Right kidney (tissue), 1 donor: Measurements from ENCODE around the gene ARHGAP24.
"Not testable (repeated sequence)": the region's sequence is repeated elsewhere in the genome, so short reads cannot be mapped to it uniquely, and the experiment has no call there.

Experiments used
- DNase-seq: peaks from one replicate; pipeline ENCODE4 v3.0.0-alpha.2; 2016

Gene ARHGAP24

DNA sequence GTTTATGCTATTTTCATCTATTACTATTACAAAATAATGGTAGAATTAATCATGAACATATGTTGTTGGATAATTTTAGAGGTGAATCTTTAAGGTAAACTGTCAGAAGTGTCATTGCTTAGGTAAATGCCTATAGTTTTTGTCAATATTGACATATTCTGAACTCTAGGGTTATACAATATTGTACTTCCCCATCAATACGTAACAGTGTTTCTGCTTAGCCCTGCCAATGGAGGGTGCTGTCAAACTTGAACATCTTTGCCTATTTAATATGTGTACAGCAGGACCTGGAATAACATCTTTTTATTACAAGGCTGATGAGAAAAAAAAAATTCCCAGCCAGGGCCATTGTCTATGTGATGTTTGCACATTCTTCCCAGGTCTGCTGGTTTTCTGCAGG, 40.8 kb downstream of the ARHGAP24 start:
- no peak for DNase-seq

DNA sequence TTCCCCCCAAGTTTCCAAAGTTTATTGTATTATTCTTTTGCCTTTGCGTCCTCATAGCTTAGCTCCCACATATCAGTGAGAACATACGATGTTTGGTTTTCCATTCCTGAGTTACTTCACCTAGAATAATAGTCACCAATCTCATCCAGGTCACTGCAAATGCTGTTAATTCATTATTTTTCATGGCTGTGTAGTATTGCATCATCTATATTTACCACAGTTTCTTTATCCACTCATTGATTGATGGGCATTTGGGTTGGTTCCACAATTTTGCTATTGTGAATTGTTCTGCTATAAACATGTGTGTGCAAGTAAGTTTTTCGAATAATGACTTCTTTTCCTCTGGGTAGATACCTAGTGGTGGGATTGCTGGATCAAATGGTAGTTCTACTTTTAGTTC, 43.6 kb downstream of the ARHGAP24 start:
- DNase-seq: not testable (repeated sequence)

- DNase-seq: no peak
Measured at GRCh38 chr4:85520765-85521749, 46.1 kb downstream of the ARHGAP24 start.

DNA sequence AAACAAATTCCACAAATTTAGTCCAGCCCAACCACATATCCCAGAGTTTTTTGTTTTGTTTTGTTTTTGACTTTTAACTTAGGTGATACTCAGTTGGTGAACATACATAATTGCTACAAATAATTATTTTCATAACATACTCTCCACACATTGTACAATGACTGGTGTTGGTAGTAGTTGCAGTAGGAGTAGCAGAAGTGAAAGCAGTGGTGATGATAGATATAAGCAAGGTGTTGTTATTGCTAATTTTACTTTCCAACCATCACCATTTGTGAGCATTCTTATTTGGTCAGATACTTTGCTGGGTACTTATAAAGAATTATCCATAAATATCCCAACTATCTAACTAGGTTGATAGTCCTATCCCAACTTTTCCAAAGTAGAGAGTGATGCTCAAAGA, 47.3 kb downstream of the ARHGAP24 start:
- no peak for DNase-seq

DNA sequence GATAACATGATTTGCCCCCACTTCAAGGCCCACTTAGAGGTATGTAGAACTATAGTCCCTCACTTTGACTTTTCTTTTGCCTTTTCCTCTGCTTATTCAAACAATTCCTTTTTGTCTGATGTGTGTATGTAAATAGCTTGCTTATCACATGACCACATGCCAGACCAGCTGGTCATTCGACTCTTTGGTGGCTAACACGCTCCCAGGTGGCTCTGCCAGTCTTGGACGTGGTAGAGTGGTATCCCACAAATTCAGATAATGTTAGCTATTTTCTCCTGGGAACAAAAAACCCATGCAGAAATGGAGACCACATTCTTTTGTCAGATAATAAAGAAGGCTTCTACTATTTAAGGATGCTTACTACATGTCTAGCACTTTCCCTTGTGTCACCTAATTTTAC, 47.9 kb downstream of the ARHGAP24 start:
- no peak for DNase-seq

DNA sequence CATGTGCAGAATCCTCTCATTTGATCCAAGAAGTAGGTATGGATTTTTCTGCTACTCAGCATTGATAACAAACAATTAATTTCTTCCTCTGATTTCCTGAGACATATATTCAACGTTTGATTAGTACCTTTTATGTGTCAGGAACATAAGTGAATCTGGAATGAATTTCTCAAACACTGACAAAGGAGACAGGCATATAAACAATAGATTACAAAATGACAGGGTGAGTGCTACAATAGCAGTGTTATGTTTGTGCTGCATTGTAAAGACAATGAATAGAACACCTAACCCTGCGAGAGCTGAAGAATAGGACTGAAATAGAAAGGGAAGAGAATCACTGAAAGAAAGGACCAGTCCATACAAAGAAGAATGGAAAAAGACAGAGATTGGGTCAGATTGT, 52.9 kb downstream of the ARHGAP24 start:
- DNase-seq: no peak

GRCh38 chr4:85531560-85532341, 56.8 kb downstream of the ARHGAP24 start:
- DNase-seq: no peak

DNA sequence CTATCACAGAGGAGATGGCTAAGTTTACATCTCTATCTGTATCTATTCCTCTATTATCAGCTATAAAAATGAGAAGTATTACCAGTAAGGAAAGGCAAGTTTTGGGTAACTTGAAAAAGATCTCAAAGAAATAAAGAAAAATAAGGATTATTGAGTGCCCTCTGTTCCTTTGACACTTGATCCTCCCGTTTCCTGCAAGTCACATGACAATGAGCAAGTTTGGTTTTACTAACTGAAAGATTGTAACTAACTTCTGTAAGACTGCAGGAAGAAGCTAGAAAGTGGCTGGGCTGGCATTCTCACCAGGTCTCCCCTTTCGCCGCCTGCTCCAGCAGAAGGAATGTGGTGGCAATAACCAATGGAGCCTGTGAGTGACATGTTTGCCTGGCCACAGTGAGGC, 59.2 kb downstream of the ARHGAP24 start:
- DNase-seq: no peak

- no peak for DNase-seq
Measured at GRCh38 chr4:85543832-85544231, 68.9 kb downstream of the ARHGAP24 start.

- no peak for DNase-seq
Measured at GRCh38 chr4:85544751-85545150, 69.8 kb downstream of the ARHGAP24 start.

- no peak for DNase-seq
Measured at GRCh38 chr4:85548116-85548515, 73.2 kb downstream of the ARHGAP24 start.

GRCh38 chr4:85548841-85549240, 73.9 kb downstream of the ARHGAP24 start:
- DNase-seq: no peak

DNA sequence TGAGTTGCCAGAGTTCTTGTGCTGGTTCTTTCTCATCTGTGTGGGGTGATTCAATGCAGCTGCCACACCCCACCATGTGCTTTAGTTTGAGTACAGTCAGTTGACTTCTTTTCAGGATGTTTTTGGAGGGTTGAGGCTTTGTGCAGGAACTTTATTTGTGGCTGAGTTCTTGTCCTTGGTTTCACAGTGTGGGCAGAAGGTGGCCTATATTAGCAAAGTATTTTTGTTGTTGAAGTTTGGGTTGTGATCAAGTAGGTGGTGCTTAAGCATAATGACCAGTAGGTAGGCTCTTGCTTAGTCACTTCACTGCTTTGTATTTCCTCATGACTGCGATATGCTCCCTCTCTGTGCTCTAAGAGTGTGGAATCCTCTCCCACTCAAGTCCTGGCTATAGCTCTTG, 80.3 kb downstream of the ARHGAP24 start:
- no peak for DNase-seq

DNA sequence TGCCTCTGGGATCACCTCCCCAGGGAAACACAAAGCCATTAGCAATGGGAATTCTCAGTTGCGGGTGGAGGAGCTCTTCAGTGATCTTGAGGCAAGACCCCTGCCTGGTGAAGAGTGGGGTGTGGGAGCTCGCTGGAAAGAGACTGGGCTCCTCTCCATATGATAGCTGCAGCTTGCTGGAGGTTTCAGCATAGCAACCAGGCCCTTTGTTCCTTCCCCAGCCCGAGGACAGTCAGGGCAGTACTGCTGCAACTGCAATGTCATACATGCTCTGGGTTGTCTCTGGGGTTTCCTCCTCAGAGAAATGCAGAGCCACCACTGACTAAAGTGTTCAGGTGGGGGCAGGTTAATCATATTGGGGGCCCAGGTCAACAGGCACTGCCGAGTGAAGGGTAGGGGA, 81.3 kb downstream of the ARHGAP24 start:
- DNase-seq: no peak

DNA sequence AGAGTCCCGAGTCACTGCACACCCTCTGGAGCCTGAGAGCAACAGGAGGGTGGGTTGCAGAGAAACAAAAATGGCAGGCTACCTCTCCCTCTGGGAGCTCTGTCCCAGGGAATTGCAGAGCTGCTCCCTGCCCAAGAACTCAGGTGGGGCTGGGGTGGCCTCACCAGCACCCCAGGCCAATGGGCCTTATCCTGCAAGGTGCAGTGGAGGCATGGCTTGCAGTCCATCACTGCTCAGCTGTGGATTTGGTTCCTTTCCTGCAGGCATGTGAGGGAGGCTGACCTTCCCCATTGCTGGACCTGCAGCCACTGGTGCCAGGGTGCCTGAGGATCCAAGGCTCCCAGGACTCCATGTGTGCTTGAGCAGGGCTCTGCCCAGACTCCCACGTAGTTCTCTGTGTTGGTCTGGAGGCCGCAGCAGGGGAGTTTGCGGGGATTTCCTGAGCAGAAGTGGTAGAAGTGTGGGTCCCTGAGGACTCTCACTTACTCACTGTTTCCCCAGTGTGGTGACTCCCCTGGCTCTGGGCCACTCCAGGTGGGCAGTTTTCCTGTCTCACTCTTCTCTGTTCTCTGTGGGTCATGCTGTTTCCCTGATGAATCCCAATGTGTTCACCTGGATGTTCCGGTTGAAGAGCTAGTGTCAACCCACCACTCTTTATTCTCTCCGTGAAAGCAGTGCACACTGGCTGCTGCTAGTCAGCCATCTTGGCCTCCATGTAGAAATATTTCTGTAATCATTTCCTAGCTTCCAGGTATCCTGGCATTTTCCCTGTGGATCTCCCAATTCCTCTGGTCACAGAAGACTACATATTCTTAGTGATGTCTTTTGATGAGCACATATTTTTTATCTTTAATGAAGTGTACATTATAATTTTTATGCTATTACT, 82.3 kb downstream of the ARHGAP24 start:
- DNase-seq: no peak

GRCh38 chr4:85565761-85566480, 91.0 kb downstream of the ARHGAP24 start:
- DNase-seq: no peak

DNA sequence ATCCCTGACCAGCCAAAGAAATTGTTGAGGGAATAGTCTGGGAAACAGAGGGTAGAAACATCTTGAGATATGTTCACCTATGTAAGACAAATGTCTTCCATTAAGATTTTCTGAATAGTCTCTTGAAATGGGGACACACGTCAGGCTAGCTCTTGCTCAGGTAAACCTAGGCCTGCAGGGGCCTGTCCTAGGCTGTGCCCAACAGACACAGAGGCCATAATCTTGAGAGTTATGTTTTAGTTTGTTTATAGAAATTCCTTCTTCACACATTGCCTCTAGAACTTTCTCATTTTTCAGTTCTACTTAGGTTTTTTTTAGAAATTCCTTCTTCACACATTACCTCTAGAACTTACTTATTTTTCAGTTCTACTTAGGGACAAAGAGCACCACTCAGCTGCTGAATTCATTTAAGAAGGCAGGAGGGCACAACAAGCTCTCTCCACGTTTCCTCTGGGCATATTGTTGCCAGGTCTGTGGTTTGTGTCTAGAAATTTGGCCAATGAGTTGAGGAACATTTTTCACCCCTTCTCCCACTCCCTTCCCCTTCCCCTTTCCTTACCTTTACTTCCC, 94.9 kb downstream of the ARHGAP24 start:
- DNase-seq: no peak

GRCh38 chr4:85570388-85570787, 95.4 kb downstream of the ARHGAP24 start:
- DNase-seq: no peak

GRCh38 chr4:85571008-85571407, 96.1 kb downstream of the ARHGAP24 start:
- DNase-seq: no peak

DNA sequence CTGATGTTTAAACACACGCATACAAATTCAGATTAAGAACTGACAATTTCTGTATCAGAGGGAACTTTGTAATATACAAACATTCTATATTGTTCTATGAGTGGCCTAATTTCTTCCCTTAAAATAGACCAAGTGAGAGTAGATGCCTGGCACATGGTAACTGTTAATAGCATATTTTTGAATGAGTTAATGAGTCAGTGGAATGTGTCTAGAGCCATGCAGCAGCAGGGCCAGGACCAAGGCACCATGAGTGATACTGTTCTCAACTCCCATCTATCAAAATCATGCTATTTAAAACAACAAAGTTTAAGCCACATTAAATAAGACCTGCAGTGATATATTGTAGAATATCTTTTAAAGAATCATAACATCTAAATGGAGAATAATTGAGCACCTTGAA, 98.3 kb downstream of the ARHGAP24 start:
- DNase-seq: no peak

DNA sequence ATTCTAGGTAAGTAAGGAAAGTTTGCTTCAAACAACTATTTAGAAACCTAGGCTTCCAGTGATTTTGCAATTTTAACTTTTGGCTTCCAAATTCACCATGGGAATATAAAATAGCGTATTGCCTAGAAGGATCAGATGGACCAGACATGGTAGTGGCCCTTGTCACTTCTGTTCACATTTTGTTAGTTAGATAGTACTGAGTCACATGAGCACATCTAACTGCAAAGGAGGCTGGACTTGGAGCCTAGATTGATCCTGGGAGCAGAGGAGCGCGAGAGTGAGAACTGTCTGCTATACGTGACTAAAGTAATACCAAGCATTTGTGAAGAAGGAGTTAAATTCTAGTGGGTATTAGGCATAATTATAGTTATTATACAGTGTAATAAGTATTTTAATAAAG, 102.4 kb downstream of the ARHGAP24 start:
- DNase-seq: no peak
